WTC11 (cell line): ENCODE data around the gene ZDHHC8. TPM values are rescaled to one million over a fixed set of nuclear protein-coding genes. Genes with fewer than 3 reads are reported as not detected.

Experiments used
- ATAC-seq: fragments of 200-7000 bp; cut with Tn5 transposase; 2 replicates; pipeline ENCODE4 v1.10.0; 2021; ENCODE audit warnings: mild to moderate bottlenecking, moderate library complexity
- CTCF ChIA-PET: fragments of 300-600 bp; sonication (Branson Sonifier 250); formaldehyde crosslinking; loops from one replicate; lab custom pipeline; 2021; ENCODE audit warnings: antibody characterized with exemption; lab: Charles Lee
- POLR2A ChIA-PET: fragments of 350-600 bp; sonication (Branson Sonifier 250); formaldehyde crosslinking; loops from one replicate; lab custom pipeline; 2021; ENCODE audit warnings: antibody characterized with exemption; lab: Charles Lee
- DNase-seq: peaks from one replicate; pipeline ENCODE4 v3.0.0; 2021; ENCODE audit warnings: low spot score
- H3K27ac Mint-ChIP-seq: 2 replicates; pipeline ENCODE4 v1.8.0; 2021; ENCODE audit warnings: mixed read lengths
- H3K27me3 Mint-ChIP-seq: 2 replicates; pipeline ENCODE4 v1.8.0; 2021; ENCODE audit warnings: low read depth, mild to moderate bottlenecking, moderate library complexity, mixed read lengths
- H3K36me3 Mint-ChIP-seq: 2 replicates; pipeline ENCODE4 v1.8.0; 2021; ENCODE audit warnings: mixed read lengths
- H3K4me1 Mint-ChIP-seq: 2 replicates; pipeline ENCODE4 v1.8.0; 2022; ENCODE audit warnings: mixed read lengths
- H3K4me3 Mint-ChIP-seq: 2 replicates; pipeline ENCODE4 v1.8.0; 2021; ENCODE audit warnings: mild to moderate bottlenecking, moderate library complexity, mixed read lengths
- H3K9me3 Mint-ChIP-seq: 2 replicates; pipeline ENCODE4 v1.8.0; 2021; ENCODE audit warnings: mixed read lengths
- CREB1 ChIP-seq: sonication (generic); formaldehyde crosslinking; IDR thresholded peaks from 2 replicates; pipeline ENCODE4 v1.8.0; 2023; ENCODE audit warnings: mild to moderate bottlenecking, missing genetic modification reagents
- ERG ChIP-seq: fragments of 250-450 bp; sonication (Bioruptor Pico); IDR thresholded peaks from 2 replicates; pipeline ENCODE4 v1.8.0; 2021; ENCODE audit warnings: mild to moderate bottlenecking
- ESRRA ChIP-seq: sonication (generic); formaldehyde crosslinking; IDR thresholded peaks from 2 replicates; pipeline ENCODE4 v1.8.1; 2022; ENCODE audit warnings: mild to moderate bottlenecking, missing genetic modification reagents, borderline replicate concordance
- FOXJ3 ChIP-seq: sonication (generic); formaldehyde crosslinking; IDR thresholded peaks from 2 replicates; pipeline ENCODE4 v1.9.0; 2021; ENCODE audit warnings: missing genetic modification reagents, mild to moderate bottlenecking, borderline replicate concordance
- IRF2 ChIP-seq: sonication (generic); formaldehyde crosslinking; IDR thresholded peaks from 2 replicates; pipeline ENCODE4 v1.8.0; 2022; ENCODE audit warnings: low read depth, missing genetic modification reagents, borderline replicate concordance
- JUN ChIP-seq: sonication (generic); formaldehyde crosslinking; IDR thresholded peaks from 2 replicates; pipeline ENCODE4 v1.8.0; 2023; ENCODE audit warnings: mild to moderate bottlenecking, missing genetic modification reagents
- MYBL2 ChIP-seq: sonication (generic); formaldehyde crosslinking; IDR thresholded peaks from 2 replicates; pipeline ENCODE4 v1.8.1; 2023; ENCODE audit warnings: mild to moderate bottlenecking, moderate library complexity, missing genetic modification reagents
- NFE2L1 ChIP-seq: sonication (generic); formaldehyde crosslinking; IDR thresholded peaks from 2 replicates; pipeline ENCODE4 v1.8.1; 2023; ENCODE audit warnings: missing genetic modification reagents
- NFYB ChIP-seq: sonication (generic); formaldehyde crosslinking; conservative IDR thresholded peaks from 2 replicates; pipeline ENCODE4 v1.8.0; 2022; ENCODE audit warnings: low read depth, missing genetic modification reagents
- NR1H2 ChIP-seq: sonication (generic); formaldehyde crosslinking; IDR thresholded peaks from 2 replicates; pipeline ENCODE4 v1.9.0; 2021; ENCODE audit warnings: mild to moderate bottlenecking, moderate library complexity, missing genetic modification reagents
- PRDM15 ChIP-seq: sonication (generic); formaldehyde crosslinking; IDR thresholded peaks from 2 replicates; pipeline ENCODE4 v1.8.0; 2022; ENCODE audit warnings: missing genetic modification reagents
- RORB ChIP-seq: fragments of 250-450 bp; sonication (Bioruptor Pico); IDR thresholded peaks from 2 replicates; pipeline ENCODE4 v1.9.0; 2021; ENCODE audit warnings: mild to moderate bottlenecking
- TCF7 ChIP-seq: sonication (generic); formaldehyde crosslinking; IDR thresholded peaks from 2 replicates; pipeline ENCODE4 v1.8.0; 2022; ENCODE audit warnings: mild to moderate bottlenecking, low read depth, missing genetic modification reagents, moderate library complexity
- TEAD1 ChIP-seq: sonication (generic); formaldehyde crosslinking; IDR thresholded peaks from 2 replicates; pipeline ENCODE4 v1.8.0; 2022; ENCODE audit warnings: mild to moderate bottlenecking, missing genetic modification reagents
- ZBTB21 ChIP-seq: sonication (generic); formaldehyde crosslinking; IDR thresholded peaks from 2 replicates; pipeline ENCODE4 v1.8.1; 2023; ENCODE audit warnings: mild to moderate bottlenecking, missing genetic modification reagents, borderline replicate concordance
- ZNF232 ChIP-seq: sonication (generic); formaldehyde crosslinking; IDR thresholded peaks from 2 replicates; pipeline ENCODE4 v1.8.0; 2022; ENCODE audit warnings: mild to moderate bottlenecking, missing genetic modification reagents
- total RNA-seq: library from RNA; stranded (reverse); gene quantifications from 3 replicates; pipeline ENCODE4 v1.2.3, GENCODE V29; 2021
- TF ChIP-seq, protein P1 (sequence below): sonication (generic); formaldehyde crosslinking; IDR thresholded peaks from 2 replicates; pipeline ENCODE4 v1.8.0; 2023; ENCODE audit warnings: missing genetic modification reagents, mild to moderate bottlenecking, borderline replicate concordance
- TF ChIP-seq, protein P2 (sequence below): sonication (generic); formaldehyde crosslinking; IDR thresholded peaks from 2 replicates; pipeline ENCODE4 v1.8.1; 2023; ENCODE audit warnings: mild to moderate bottlenecking, moderate library complexity, missing genetic modification reagents
- TF ChIP-seq, protein P3 (sequence below): fragments of 250-450 bp; sonication (Bioruptor Pico); IDR thresholded peaks from 2 replicates; pipeline ENCODE4 v1.9.0; 2021; ENCODE audit warnings: mild to moderate bottlenecking
- TF ChIP-seq, protein P4 (sequence below): sonication (generic); formaldehyde crosslinking; IDR thresholded peaks from 2 replicates; pipeline ENCODE4 v1.8.1; 2023; ENCODE audit warnings: mild to moderate bottlenecking, missing genetic modification reagents, moderate library complexity

The ZDHHC8 gene
- total RNA-seq, 1 experiment from 2014 or later: 79.7 TPM

- TF ChIP-seq, protein P1, sequence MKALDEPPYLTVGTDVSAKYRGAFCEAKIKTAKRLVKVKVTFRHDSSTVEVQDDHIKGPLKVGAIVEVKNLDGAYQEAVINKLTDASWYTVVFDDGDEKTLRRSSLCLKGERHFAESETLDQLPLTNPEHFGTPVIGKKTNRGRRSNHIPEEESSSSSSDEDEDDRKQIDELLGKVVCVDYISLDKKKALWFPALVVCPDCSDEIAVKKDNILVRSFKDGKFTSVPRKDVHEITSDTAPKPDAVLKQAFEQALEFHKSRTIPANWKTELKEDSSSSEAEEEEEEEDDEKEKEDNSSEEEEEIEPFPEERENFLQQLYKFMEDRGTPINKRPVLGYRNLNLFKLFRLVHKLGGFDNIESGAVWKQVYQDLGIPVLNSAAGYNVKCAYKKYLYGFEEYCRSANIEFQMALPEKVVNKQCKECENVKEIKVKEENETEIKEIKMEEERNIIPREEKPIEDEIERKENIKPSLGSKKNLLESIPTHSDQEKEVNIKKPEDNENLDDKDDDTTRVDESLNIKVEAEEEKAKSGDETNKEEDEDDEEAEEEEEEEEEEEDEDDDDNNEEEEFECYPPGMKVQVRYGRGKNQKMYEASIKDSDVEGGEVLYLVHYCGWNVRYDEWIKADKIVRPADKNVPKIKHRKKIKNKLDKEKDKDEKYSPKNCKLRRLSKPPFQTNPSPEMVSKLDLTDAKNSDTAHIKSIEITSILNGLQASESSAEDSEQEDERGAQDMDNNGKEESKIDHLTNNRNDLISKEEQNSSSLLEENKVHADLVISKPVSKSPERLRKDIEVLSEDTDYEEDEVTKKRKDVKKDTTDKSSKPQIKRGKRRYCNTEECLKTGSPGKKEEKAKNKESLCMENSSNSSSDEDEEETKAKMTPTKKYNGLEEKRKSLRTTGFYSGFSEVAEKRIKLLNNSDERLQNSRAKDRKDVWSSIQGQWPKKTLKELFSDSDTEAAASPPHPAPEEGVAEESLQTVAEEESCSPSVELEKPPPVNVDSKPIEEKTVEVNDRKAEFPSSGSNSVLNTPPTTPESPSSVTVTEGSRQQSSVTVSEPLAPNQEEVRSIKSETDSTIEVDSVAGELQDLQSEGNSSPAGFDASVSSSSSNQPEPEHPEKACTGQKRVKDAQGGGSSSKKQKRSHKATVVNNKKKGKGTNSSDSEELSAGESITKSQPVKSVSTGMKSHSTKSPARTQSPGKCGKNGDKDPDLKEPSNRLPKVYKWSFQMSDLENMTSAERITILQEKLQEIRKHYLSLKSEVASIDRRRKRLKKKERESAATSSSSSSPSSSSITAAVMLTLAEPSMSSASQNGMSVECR: no peak
- no peak for TF ChIP-seq ESRRA (CRISPR knock-in tag)
- TF ChIP-seq RORB (CRISPR knock-in tag): no peak
- no peak for TF ChIP-seq IRF2 (CRISPR knock-in tag)
- TF ChIP-seq NFE2L1 (CRISPR knock-in tag): no peak
- TF ChIP-seq, all 79 proteins: peak for 0
Observed at GRCh38 chr22:20160041-20160440, 28.4 kb downstream of the ZDHHC8 start (continued).

DNA sequence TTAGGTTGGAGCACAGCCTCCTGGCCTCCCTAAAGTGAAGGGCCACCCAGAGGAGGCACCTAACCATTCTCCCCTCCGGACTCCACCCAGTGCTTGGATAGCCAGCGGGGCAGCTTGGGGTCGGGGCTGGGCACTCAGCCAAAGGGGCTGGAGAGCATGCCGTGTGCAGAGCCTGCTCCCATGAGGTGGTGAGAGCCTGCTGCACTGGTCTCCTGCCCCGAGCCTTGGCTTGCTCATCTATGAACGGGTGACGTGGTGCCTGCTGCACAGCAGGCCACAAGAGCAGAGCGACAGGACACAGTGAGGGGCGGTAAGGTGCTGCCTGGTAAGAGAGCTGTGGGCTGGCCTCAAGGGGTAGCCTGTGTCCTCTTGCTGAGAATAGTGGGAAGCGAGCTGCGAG lies 33.3 kb downstream of the ZDHHC8 start:
- DNase-seq: no peak
- peaks cover 2% of the 10 kb centered on the region; the same call in 1 of the 2 replicates for H3K36me3 Mint-ChIP-seq
- peaks cover 4% of the 10 kb centered on the region for H3K9me3 Mint-ChIP-seq
- TF ChIP-seq CREB1: no peak
- ATAC-seq: no peak
- H3K4me1 Mint-ChIP-seq: no peaks in the 10 kb centered on the region
- H3K27me3 Mint-ChIP-seq: no peaks in the 10 kb centered on the region
- no peak overlapping the region for H3K4me3 Mint-ChIP-seq
- CTCF ChIA-PET: no interaction called here
- POLR2A ChIA-PET: no interaction called here
- no peak overlapping the region for H3K27ac Mint-ChIP-seq

- ChIA-PET CTCF (no interaction called here), POLR2A (no interaction called here)
- no peak overlapping the region for H3K27ac Mint-ChIP-seq
- H3K9me3 Mint-ChIP-seq: peaks cover 4% of the 10 kb centered on the region
- H3K4me1 Mint-ChIP-seq: no peaks in the 10 kb centered on the region
- ATAC-seq: no peak
- no peak overlapping the region for H3K4me3 Mint-ChIP-seq
- no peak for DNase-seq
- H3K36me3 Mint-ChIP-seq: peaks cover 2% of the 10 kb centered on the region; the same call in 1 of the 2 replicates
- H3K27me3 Mint-ChIP-seq: no peaks in the 10 kb centered on the region
- TF ChIP-seq, protein P2, sequence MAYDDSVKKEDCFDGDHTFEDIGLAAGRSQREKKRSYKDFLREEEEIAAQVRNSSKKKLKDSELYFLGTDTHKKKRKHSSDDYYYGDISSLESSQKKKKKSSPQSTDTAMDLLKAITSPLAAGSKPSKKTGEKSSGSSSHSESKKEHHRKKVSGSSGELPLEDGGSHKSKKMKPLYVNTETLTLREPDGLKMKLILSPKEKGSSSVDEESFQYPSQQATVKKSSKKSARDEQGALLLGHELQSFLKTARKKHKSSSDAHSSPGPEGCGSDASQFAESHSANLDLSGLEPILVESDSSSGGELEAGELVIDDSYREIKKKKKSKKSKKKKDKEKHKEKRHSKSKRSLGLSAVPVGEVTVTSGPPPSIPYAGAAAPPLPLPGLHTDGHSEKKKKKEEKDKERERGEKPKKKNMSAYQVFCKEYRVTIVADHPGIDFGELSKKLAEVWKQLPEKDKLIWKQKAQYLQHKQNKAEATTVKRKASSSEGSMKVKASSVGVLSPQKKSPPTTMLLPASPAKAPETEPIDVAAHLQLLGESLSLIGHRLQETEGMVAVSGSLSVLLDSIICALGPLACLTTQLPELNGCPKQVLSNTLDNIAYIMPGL: no peak
- TF ChIP-seq ZNF232: no peak
- TF ChIP-seq JUN (CRISPR knock-in tag): no peak
- no peak for TF ChIP-seq ERG (CRISPR knock-in tag)
- TF ChIP-seq, protein P3, sequence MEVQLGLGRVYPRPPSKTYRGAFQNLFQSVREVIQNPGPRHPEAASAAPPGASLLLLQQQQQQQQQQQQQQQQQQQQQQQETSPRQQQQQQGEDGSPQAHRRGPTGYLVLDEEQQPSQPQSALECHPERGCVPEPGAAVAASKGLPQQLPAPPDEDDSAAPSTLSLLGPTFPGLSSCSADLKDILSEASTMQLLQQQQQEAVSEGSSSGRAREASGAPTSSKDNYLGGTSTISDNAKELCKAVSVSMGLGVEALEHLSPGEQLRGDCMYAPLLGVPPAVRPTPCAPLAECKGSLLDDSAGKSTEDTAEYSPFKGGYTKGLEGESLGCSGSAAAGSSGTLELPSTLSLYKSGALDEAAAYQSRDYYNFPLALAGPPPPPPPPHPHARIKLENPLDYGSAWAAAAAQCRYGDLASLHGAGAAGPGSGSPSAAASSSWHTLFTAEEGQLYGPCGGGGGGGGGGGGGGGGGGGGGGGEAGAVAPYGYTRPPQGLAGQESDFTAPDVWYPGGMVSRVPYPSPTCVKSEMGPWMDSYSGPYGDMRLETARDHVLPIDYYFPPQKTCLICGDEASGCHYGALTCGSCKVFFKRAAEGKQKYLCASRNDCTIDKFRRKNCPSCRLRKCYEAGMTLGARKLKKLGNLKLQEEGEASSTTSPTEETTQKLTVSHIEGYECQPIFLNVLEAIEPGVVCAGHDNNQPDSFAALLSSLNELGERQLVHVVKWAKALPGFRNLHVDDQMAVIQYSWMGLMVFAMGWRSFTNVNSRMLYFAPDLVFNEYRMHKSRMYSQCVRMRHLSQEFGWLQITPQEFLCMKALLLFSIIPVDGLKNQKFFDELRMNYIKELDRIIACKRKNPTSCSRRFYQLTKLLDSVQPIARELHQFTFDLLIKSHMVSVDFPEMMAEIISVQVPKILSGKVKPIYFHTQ: no peak
- TF ChIP-seq MYBL2: no peak
- TF ChIP-seq ZBTB21 (CRISPR knock-in tag): no peak
- no peak for TF ChIP-seq NR1H2 (CRISPR knock-in tag)
- no peak for TF ChIP-seq TCF7 (CRISPR knock-in tag)
- TF ChIP-seq IRF2 (CRISPR knock-in tag): no peak
- TF ChIP-seq, protein P4, sequence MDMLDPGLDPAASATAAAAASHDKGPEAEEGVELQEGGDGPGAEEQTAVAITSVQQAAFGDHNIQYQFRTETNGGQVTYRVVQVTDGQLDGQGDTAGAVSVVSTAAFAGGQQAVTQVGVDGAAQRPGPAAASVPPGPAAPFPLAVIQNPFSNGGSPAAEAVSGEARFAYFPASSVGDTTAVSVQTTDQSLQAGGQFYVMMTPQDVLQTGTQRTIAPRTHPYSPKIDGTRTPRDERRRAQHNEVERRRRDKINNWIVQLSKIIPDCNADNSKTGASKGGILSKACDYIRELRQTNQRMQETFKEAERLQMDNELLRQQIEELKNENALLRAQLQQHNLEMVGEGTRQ (CRISPR knock-in tag): no peak
- TF ChIP-seq FOXJ3 (CRISPR knock-in tag): no peak
- no peak for TF ChIP-seq NFYB
- no peak for TF ChIP-seq TEAD1
- no peak for TF ChIP-seq PRDM15 (CRISPR knock-in tag)
Observed at GRCh38 chr22:20165421-20165820, 33.8 kb downstream of the ZDHHC8 start.
